Measurements from ENCODE around the gene PTPRK.

Gene PTPRK

DNA sequence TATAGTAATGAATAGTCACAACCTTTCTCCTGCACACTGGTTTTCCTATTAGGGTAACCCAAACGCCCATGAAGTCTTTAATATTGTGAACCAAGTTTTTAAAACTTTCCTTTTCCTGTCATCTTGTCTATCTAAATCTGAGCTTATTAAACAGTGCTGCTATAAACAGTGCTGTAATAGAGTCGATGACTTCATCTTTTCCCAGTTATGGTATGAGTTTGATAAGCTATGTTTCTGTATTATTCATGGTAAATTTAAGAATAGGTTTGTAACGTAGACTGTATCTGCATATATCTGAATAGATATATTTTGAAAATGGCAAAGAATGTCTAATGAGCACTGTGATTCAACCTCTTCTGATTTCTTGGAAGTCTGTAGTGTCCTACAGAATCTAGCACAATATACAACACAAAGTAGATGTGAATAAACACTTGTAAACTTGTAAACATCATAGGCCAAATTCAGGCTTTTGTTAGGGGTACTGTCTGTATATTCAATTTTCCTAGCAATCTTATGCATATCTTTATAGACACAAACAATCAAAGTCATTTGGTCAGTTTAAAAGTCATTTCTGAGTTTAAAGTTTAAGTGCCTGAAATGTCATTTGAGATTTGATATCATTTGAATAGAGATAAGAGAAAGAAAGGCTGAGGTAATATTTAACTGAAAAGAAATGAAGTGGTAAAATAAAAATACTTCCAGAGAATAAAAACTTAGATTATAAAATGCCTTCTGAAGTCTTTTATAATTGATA, 155.5 kb downstream of the PTPRK start:
- no peak for ATAC-seq
- TF ChIP-seq, protein P1, sequence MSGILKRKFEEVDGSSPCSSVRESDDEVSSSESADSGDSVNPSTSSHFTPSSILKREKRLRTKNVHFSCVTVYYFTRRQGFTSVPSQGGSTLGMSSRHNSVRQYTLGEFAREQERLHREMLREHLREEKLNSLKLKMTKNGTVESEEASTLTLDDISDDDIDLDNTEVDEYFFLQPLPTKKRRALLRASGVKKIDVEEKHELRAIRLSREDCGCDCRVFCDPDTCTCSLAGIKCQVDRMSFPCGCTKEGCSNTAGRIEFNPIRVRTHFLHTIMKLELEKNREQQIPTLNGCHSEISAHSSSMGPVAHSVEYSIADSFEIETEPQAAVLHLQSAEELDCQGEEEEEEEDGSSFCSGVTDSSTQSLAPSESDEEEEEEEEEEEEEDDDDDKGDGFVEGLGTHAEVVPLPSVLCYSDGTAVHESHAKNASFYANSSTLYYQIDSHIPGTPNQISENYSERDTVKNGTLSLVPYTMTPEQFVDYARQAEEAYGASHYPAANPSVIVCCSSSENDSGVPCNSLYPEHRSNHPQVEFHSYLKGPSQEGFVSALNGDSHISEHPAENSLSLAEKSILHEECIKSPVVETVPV (CRISPR knock-in tag; IDR thresholded peaks at IDR 0.05): no peak
- no peak for TF ChIP-seq ZNF70 (CRISPR knock-in tag; IDR thresholded peaks at IDR 0.05)
- TF ChIP-seq ESRRG (CRISPR knock-in tag; IDR thresholded peaks at IDR 0.05): no peak
- no peak for TF ChIP-seq GLIS3 (CRISPR knock-in tag; IDR thresholded peaks at IDR 0.05)

DNA sequence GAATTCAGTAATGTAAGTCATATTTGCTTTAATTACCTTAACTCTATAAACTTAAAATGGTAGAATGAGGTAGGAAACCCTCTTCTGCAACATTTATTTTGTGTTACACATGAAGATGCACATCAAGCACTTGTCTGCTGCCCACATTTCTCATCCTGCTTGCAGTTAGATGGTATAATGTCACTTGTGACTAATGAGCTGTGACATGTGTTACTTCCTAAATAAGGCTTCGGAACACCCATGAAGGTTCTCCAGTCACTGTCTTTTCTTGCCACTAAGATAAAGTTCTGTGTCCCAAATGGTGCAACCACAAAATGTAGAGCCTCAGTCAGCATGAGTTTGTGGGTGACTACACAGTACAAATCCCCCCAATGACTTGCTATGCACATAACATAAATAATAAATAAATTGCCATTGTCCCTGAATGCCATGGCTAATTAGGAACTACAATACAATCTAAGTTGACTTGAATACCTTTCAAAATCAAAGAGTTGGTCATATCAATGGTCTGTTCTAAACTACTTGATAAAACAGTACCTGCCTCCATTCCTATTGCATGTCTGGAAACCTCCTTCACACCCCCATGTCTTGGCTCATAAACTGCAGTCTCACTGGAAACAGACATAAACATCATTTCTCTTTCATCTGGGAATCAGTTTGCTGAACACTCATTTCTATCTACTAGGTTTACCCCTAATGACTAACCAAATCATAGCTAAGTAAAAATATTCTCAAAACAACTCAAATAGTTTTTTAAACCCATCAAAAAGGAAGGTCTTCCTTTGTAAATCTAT, 157.2 kb downstream of the PTPRK start:
- no peak for ATAC-seq
- TF ChIP-seq TOX (CRISPR knock-in tag; IDR thresholded peaks at IDR 0.05; ENCODE audit: borderline replicate concordance) (no peak), BACH2 (CRISPR knock-in tag; IDR thresholded peaks at IDR 0.05; ENCODE audit: borderline replicate concordance) (no peak), TSHZ2 (CRISPR knock-in tag; IDR thresholded peaks at IDR 0.05) (no peak), CREB5 (CRISPR knock-in tag; IDR thresholded peaks at IDR 0.05; ENCODE audit: low read depth) (no peak), ISL1 (CRISPR knock-in tag; IDR thresholded peaks at IDR 0.05) (no peak), ZC3H10 (CRISPR knock-in tag; IDR thresholded peaks at IDR 0.05) (no peak), GLIS3 (CRISPR knock-in tag; IDR thresholded peaks at IDR 0.05) (no peak), TCF4 (CRISPR knock-in tag; IDR thresholded peaks at IDR 0.05; ENCODE audit: borderline replicate concordance) (no peak), ZFP3 (CRISPR knock-in tag; IDR thresholded peaks at IDR 0.05) (no peak), OSR1 (CRISPR knock-in tag; IDR thresholded peaks at IDR 0.05) (no peak), ZNF565 (CRISPR knock-in tag; conservative IDR thresholded peaks at IDR 0.05; ENCODE audit: low read depth) (no peak)
- TF ChIP-seq, protein P1 (CRISPR knock-in tag; IDR thresholded peaks at IDR 0.05): no peak
- TF ChIP-seq, protein P2, sequence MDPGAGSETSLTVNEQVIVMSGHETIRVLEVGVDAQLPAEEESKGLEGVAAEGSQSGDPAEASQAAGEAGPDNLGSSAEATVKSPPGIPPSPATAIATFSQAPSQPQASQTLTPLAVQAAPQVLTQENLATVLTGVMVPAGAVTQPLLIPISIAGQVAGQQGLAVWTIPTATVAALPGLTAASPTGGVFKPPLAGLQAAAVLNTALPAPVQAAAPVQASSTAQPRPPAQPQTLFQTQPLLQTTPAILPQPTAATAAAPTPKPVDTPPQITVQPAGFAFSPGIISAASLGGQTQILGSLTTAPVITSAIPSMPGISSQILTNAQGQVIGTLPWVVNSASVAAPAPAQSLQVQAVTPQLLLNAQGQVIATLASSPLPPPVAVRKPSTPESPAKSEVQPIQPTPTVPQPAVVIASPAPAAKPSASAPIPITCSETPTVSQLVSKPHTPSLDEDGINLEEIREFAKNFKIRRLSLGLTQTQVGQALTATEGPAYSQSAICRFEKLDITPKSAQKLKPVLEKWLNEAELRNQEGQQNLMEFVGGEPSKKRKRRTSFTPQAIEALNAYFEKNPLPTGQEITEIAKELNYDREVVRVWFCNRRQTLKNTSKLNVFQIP (CRISPR knock-in tag; IDR thresholded peaks at IDR 0.05; ENCODE audit: borderline replicate concordance, low read depth): no peak

- no peak for ATAC-seq
These were observed 159.0 kb downstream of the PTPRK start for GRCh38 chr6:128361378-128361777.

More at GRCh38 chr6:128361378-128361777, 159.0 kb downstream of the PTPRK start:
- TF ChIP-seq ZNF70 (CRISPR knock-in tag; IDR thresholded peaks at IDR 0.05) (no peak), CREB5 (CRISPR knock-in tag; IDR thresholded peaks at IDR 0.05; ENCODE audit: low read depth) (no peak), ZC3H10 (CRISPR knock-in tag; IDR thresholded peaks at IDR 0.05) (no peak), PPARA (CRISPR knock-in tag; IDR thresholded peaks at IDR 0.05; ENCODE audit: borderline replicate concordance) (no peak), ZNF8 (CRISPR knock-in tag; IDR thresholded peaks at IDR 0.05) (no peak), GLIS3 (CRISPR knock-in tag; IDR thresholded peaks at IDR 0.05) (no peak), BACH2 (CRISPR knock-in tag; IDR thresholded peaks at IDR 0.05; ENCODE audit: borderline replicate concordance) (no peak), CSDC2 (CRISPR knock-in tag; IDR thresholded peaks at IDR 0.05) (no peak), OSR1 (CRISPR knock-in tag; IDR thresholded peaks at IDR 0.05) (no peak), TSHZ2 (CRISPR knock-in tag; IDR thresholded peaks at IDR 0.05) (no peak)
- TF ChIP-seq, protein P3, sequence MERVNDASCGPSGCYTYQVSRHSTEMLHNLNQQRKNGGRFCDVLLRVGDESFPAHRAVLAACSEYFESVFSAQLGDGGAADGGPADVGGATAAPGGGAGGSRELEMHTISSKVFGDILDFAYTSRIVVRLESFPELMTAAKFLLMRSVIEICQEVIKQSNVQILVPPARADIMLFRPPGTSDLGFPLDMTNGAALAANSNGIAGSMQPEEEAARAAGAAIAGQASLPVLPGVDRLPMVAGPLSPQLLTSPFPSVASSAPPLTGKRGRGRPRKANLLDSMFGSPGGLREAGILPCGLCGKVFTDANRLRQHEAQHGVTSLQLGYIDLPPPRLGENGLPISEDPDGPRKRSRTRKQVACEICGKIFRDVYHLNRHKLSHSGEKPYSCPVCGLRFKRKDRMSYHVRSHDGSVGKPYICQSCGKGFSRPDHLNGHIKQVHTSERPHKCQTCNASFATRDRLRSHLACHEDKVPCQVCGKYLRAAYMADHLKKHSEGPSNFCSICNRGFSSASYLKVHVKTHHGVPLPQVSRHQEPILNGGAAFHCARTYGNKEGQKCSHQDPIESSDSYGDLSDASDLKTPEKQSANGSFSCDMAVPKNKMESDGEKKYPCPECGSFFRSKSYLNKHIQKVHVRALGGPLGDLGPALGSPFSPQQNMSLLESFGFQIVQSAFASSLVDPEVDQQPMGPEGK (CRISPR knock-in tag; IDR thresholded peaks at IDR 0.05; ENCODE audit: borderline replicate concordance): no peak

Measured in SK-N-SH treated with all-trans-retinoic acid at 6 μM for 48 hours (cell line).